ENCODE data around the gene CDC40.

CDC40 gene

DNA sequence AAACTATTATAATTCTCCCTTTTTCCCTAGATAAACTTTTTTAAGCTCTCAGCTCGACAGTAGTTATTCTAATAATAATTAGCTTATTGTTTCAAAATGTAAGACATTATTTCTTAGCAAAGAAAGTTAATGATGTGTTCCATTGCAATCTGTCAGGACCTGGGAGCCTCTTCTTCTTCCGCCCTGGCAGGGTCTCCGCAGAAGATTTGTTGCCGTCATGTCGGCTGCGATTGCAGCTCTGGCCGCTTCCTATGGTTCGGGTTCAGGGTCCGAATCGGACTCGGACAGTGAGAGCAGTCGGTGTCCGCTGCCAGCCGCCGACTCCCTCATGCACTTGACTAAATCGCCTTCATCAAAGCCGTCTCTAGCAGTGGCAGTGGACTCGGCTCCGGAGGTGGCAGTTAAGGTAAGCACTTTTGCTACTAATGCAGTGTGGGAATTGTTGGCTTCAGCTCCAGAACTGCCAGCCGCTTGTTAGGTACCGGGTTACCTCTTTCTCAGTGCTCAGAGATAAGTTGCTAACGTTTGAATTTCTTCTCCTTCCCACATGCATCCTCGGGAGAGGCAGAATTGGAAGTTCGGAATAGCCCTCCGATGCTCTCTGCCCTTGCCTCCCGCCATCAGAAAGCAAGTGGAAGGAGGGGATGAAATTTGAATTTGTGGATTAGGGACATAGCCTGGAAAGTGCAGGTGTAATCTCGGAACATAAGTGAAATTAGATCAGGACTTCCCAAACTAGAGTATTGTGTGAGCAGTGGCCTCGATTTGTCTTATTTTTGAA, at the start of gene CDC40:
Gene CDC40 (plus strand): TSS at position 200 of the 781 bp plus-strand sequence. CDS start 18 bp downstream, at position 218.
- peak; percentile 50 for DNase-seq (ENCODE audit: low spot score)

- DNase-seq (ENCODE audit: low spot score) = no peak
Measured at GRCh38 chr6:110137924-110138887, 42.0 kb upstream of the CDC40 start.

DNA sequence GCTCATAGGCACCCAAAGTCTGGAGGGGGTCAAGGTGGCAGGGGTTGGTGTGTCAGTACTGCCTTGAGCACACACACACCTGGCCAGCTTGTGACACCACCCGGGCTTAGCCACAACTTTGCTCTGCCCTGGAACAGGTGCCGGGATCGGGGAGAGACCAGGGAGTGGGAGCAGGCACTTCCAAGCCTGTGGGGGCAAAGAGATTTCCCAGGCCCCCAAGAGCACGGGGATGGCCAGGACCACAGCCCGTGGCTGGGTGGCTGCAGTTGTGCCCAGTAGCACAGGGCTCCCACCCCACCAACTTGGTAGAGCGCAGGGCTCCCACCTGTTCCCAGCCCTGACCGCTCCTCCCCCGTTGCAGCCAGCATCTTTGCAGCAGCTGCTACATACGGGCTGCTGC, 41.2 kb upstream of the CDC40 start:
- DNase-seq (ENCODE audit: low spot score) = no peak

GRCh38 chr6:110140650-110141049, 39.6 kb upstream of the CDC40 start:
- DNase-seq (ENCODE audit: low spot score) = no peak

DNA sequence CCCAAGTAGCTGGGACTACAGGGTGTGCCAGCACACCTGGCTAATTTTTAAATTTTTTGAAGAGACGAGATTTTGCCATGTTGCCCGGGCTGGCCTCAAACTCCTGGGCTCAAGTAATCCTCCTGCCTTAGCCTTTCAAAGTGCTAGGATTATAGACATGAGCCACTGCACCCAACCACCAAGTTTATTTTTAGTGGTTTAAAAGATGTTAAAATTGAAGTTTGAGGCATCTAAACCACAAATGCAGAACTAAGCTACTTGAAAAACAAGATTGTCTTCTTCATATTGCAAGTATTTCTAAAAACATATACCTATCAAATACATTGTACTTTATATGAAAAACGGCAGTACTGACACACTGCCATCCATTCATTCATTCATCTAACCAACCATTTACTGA, 32.4 kb upstream of the CDC40 start:
- DNase-seq (ENCODE audit: low spot score) = no peak

DNA sequence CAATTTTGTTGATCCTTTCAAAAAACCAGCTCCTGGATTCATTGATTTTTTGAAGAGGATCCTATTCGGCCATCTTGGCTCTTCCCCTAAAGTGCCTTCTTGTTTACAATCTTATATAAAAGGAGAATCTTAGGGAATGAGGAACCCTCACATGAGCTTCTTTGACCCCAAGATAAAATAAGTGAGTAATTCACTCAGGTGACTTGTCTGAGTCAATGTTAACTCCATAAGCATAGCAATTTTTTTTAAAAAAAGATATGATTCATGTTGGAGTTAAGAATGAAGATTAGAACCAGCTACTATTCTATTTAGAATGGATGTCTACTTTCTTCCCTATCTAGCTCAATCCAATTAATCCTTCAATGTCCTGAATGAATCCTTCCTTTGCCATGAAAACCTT, 21.7 kb upstream of the CDC40 start:
- DNase-seq (ENCODE audit: low spot score) = no peak

DNA sequence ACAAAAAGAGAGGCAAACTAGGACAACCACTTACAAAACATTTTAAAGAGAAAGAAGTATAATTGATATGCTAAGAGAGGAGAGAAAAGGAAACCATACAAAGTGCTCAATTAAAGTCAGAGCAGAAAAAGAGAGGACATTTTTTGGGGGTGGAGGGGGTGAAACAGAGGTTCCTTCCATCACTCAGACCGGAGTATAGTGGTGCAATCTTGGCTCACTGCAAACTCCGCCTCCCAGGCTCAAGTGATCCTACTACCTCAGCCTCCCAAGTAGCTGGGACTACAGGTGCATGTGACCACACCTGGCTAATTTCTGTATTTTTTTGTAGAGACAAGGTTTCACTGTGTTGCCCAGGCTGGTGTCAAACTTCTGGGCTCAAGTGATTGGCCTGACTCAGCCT, 10.1 kb upstream of the CDC40 start:
- no peak for DNase-seq (ENCODE audit: low spot score)

- no peak for DNase-seq (ENCODE audit: low spot score)
Measured at GRCh38 chr6:110173506-110174132, 6.6 kb upstream of the CDC40 start.

GRCh38 chr6:110178626-110179405, 1.4 kb upstream of the CDC40 start:
- DNase-seq (ENCODE audit: low spot score) = peak; percentile 43

- peak; percentile 91 for DNase-seq (ENCODE audit: low spot score)
Measured at GRCh38 chr6:110179406-110180227, 610 bp upstream of the CDC40 start, which contains the start of gene WASF1. Gene WASF1, minus strand, starts transcription at chr6:110179670. Its CDS starts 52,069 bp downstream, at chr6:110127601.

- DNase-seq (ENCODE audit: low spot score) = no peak
Measured at GRCh38 chr6:110181131-110182030, 1.2 kb downstream of the CDC40 start.

DNA sequence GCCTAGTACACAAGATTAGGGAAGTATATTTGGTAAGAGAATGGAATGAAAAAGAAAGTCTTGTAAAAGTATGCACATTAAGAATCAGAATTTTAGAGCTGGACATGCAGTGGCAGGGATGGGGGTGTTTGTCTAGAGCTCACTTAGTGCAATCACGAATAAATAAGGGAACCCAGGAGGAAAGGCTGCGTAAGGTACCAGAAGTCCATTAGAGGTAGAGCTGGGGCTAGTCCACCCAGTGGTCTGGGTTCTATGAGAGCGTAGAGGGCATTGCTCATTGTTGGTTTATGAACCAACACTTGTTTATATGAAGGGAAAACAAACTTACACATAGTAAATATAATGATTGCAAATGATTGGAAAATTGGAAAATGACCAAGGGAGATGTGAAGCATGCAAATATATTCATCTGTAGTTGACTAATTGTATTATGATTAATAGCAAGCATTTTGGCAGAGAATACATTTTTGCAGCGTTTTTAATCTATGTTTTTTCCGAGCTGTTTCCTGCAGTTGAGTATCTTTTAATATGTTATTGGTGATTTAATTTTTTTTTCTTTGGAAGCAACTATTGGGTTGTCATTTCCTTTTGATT, 3.2 kb downstream of the CDC40 start:
- no peak for DNase-seq (ENCODE audit: low spot score)

- DNase-seq (ENCODE audit: low spot score) = no peak
Measured at GRCh38 chr6:110185879-110186278, 5.7 kb downstream of the CDC40 start.

- DNase-seq (ENCODE audit: low spot score) = no peak
Measured at GRCh38 chr6:110188791-110189190, 8.6 kb downstream of the CDC40 start.

- no peak for DNase-seq (ENCODE audit: low spot score)
Measured at GRCh38 chr6:110190726-110191125, 10.5 kb downstream of the CDC40 start.

DNA sequence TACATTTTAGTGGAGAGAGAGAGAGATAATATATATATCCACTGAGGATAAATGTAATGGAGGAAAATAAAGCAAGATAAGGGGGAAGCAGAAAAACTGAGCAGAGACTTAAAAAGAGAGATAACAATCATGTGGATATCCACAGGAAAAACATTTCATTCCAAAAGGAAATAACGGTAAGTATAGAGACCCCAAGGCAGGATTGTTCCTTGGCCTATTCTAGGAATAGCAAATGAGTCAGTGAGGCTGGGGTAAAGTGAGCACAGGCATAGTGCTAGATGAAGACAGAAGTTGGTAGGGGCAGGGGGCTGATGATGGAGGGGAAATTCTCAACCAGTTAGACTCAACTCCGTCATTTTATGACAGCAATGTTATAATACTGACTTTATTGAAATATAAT, 11.2 kb downstream of the CDC40 start:
- no peak for DNase-seq (ENCODE audit: low spot score)

DNA sequence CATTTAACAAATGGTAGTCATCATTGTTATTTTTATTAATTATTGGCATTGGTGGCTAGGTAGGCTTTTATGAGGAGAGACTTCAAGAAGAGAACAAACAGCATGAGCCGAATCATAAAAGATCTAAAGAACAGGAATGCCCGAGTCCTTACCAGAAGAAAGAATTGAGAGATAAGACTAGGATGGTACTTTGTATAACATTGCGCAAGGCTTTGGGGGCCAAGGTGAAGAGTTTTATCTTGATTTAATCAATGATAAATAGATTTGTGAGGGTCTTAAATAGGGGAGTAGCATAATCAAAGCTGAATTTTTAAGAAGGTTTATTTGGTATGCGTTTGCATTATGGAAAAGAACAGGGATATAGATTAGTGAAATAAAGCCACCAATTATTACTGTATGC, 15.4 kb downstream of the CDC40 start:
- DNase-seq (ENCODE audit: low spot score) = no peak

DNA sequence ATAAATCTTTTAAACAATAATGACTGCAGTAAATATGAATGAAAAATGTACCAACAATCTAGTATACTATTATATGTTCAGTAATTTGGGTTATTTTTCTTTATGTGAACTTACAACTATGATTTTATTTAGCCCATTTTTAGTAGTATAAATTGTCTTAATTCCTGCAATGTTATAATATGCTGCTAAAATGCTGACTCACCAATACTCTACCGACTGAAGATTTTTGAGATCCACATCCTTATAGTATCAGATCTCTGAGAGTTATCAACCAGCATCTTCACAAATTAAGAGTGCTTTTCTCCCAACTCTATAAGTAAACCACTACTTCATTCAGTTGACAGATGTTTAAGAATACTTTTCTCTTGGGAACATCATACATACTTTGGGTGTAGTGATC, 16.6 kb downstream of the CDC40 start:
- DNase-seq (ENCODE audit: low spot score) = no peak

DNA sequence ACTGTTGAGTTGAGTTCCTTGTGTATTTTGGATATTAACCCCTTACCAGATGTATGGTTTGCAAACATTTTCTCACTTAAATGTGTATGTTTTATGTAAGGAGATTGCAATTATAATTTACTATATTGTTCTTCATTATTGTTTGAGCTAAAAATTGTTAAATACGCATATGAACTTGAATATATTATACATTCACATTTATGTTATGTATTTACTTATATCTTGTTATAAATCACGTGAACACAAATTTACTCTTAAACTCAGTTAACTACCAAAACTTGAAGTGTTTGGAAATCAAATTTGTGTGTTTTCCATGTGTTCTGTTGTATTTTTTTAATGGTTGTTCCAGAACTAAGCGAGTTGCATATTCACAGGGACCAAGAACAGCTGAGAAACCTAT, 18.3 kb downstream of the CDC40 start:
- DNase-seq (ENCODE audit: low spot score) = no peak
